ENCODE data around the gene MSH3. TPM values are rescaled to one million over a fixed set of nuclear protein-coding genes. Genes with fewer than 3 reads are reported as not detected.
"Not testable (repeated sequence)": the region's sequence is repeated elsewhere in the genome, so short reads cannot be mapped to it uniquely, and the experiment has no call there.

Gene MSH3
- total and polyA plus RNA-seq, 8 donors: 2.1 to 11.5 (median 8.8) TPM

- TF ChIP-seq, protein P1, sequence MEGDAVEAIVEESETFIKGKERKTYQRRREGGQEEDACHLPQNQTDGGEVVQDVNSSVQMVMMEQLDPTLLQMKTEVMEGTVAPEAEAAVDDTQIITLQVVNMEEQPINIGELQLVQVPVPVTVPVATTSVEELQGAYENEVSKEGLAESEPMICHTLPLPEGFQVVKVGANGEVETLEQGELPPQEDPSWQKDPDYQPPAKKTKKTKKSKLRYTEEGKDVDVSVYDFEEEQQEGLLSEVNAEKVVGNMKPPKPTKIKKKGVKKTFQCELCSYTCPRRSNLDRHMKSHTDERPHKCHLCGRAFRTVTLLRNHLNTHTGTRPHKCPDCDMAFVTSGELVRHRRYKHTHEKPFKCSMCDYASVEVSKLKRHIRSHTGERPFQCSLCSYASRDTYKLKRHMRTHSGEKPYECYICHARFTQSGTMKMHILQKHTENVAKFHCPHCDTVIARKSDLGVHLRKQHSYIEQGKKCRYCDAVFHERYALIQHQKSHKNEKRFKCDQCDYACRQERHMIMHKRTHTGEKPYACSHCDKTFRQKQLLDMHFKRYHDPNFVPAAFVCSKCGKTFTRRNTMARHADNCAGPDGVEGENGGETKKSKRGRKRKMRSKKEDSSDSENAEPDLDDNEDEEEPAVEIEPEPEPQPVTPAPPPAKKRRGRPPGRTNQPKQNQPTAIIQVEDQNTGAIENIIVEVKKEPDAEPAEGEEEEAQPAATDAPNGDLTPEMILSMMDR (IDR thresholded peaks at IDR 0.05): no peak
- H3K36me3 ChIP-seq: peaks cover 0 to 6% (median 0%) of the 10 kb centered on the region in 3 donors
- intact Hi-C loops (cut with DNase I): no loop called here
- ATAC-seq: peak in 1 of 4 donors; percentile 49
- DNase-seq: no peak
- FAIRE-seq: no peak
- H3K27ac ChIP-seq: no peak overlapping the region
- H3K9me3 ChIP-seq: no peaks in the 10 kb centered on the region
- 35 to 36% methylated on average over 4 of the region's 4 CpGs for WGBS, 2 donors
- no peaks in the 10 kb centered on the region for H3K27me3 ChIP-seq
- peaks cover 3 to 11% (median 3%) of the 10 kb centered on the region in 3 donors for H3K4me1 ChIP-seq
- H3K4me3 ChIP-seq: no peak overlapping the region
These were observed 85.0 kb downstream of the MSH3 start for GRCh38 chr5:80739496-80739895.

- Histone ChIP-seq H3K4me1 (peaks cover 3 to 11% (median 3%) of the 10 kb centered on the region in 3 donors), H3K27ac (no peak overlapping the region), H3K9me3 (no peaks in the 10 kb centered on the region), H3K27me3 (no peaks in the 10 kb centered on the region), H3K4me3 (no peak overlapping the region), H3K36me3 (peaks cover 0 to 6% (median 0%) of the 10 kb centered on the region in 3 donors)
- ATAC-seq: no peak
- FAIRE-seq: no peak
- intact Hi-C loops (cut with DNase I): no loop called here
- WGBS, 2 donors: 52% methylated on average over 2 of the region's 2 CpGs
- no peak for DNase-seq
- TF ChIP-seq, protein P1 (IDR thresholded peaks at IDR 0.05): no peak
These were observed 85.4 kb downstream of the MSH3 start for GRCh38 chr5:80739898-80740297.

- H3K4me3 ChIP-seq; H3K27me3 ChIP-seq; intact Hi-C loops (cut with DNase I); ATAC-seq; DNase-seq; H3K9me3 ChIP-seq; FAIRE-seq; H3K27ac ChIP-seq; H3K36me3 ChIP-seq: not testable (repeated sequence)
- peaks cover 3 to 11% (median 3%) of the 10 kb centered on the region in 3 donors for H3K4me1 ChIP-seq
- WGBS, 2 donors: 96 to 98% methylated on average over 12 of the region's 12 CpGs
These were observed 86.0 kb downstream of the MSH3 start for GRCh38 chr5:80740488-80740887.

- no peak for DNase-seq
- no peak overlapping the region for H3K27ac ChIP-seq
- no peaks in the 10 kb centered on the region for H3K9me3 ChIP-seq
- FAIRE-seq: no peak
- H3K4me1 ChIP-seq: peaks cover 3 to 11% (median 3%) of the 10 kb centered on the region in 3 donors
- H3K27me3 ChIP-seq: no peaks in the 10 kb centered on the region
- ATAC-seq: no peak
- TF ChIP-seq, protein P1 (IDR thresholded peaks at IDR 0.05): no peak
- H3K4me3 ChIP-seq: no peak overlapping the region
- intact Hi-C loops (cut with DNase I): no loop called here
- 85 to 94% methylated on average over 1 of the region's 1 CpG for WGBS, 2 donors
- H3K36me3 ChIP-seq: peaks cover 0 to 6% (median 0%) of the 10 kb centered on the region in 3 donors
These were observed 86.5 kb downstream of the MSH3 start for GRCh38 chr5:80740999-80741398.

GRCh38 chr5:80744149-80744548 is 89.7 kb downstream of the MSH3 start:
- Histone ChIP-seq H3K9me3 (no peaks in the 10 kb centered on the region), H3K4me3 (no peak overlapping the region), H3K36me3 (peaks cover 0 to 6% (median 0%) of the 10 kb centered on the region in 3 donors), H3K4me1 (peaks cover 2 to 3% (median 3%) of the 10 kb centered on the region in 3 donors), H3K27ac (no peak overlapping the region), H3K27me3 (no peaks in the 10 kb centered on the region)
- intact Hi-C loops (cut with DNase I): no loop called here
- TF ChIP-seq, protein P1 (IDR thresholded peaks at IDR 0.05): no peak
- ATAC-seq (no peak), DNase-seq (no peak), FAIRE-seq (no peak)
- 93% methylated on average over 2 of the region's 2 CpGs for WGBS, 2 donors
